ENCODE measurements around the gene CELSR1.

Gene CELSR1

DNA sequence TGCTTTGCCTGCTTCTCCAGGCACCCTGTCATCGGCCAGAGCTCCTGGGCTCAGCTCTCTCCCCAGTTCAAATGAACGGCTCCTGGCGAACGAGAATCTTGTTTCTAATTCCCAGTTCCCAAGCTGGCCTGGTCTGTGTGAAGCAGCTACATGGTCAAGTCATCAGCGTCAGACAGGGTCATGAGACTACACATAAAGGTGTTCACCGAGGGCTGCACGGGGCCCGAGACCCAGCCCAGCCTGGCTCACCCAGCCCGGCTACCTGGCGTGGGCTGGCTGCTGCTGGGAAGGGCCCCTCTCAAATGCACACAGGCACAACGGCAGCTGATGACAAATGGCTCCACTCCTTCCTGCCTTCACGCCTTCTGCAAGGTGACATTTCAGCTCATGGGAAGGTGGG is 14.6 kb upstream of the CELSR1 start:
- in situ Hi-C loops (cut with MboI; ENCODE audit: low pct_unique_long_range_greater_than_20kb, low sequenced_read_pairs, unreplicated experiment) = no loop called here
- DNase-seq (ENCODE audit: low spot score) = no peak
- TF ChIP-seq, protein P1, sequence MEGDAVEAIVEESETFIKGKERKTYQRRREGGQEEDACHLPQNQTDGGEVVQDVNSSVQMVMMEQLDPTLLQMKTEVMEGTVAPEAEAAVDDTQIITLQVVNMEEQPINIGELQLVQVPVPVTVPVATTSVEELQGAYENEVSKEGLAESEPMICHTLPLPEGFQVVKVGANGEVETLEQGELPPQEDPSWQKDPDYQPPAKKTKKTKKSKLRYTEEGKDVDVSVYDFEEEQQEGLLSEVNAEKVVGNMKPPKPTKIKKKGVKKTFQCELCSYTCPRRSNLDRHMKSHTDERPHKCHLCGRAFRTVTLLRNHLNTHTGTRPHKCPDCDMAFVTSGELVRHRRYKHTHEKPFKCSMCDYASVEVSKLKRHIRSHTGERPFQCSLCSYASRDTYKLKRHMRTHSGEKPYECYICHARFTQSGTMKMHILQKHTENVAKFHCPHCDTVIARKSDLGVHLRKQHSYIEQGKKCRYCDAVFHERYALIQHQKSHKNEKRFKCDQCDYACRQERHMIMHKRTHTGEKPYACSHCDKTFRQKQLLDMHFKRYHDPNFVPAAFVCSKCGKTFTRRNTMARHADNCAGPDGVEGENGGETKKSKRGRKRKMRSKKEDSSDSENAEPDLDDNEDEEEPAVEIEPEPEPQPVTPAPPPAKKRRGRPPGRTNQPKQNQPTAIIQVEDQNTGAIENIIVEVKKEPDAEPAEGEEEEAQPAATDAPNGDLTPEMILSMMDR (IDR thresholded peaks at IDR 0.05; ENCODE audit: extremely low read depth, insufficient read depth, missing control alignments) = no peak

DNA sequence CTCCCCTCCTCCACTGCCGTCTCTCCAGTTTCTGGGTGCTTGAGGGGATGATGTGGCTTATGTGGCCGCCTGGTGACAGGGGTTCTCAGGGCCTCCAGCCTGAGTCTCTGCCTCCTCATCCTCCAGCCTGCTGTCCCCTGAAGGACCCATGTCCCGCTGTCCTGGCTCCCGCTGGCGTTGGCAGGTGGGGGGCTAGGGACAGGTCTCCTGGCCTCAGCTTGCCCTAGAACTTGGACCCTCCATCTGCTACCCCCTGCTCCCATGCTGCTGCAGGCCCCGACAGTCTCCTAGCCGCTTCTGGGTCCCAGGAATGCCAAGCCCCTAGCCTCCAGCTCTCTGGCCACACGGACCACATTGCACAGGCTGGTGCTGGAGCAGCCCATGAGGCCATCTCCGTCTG is 13.9 kb upstream of the CELSR1 start:
- in situ Hi-C loops (cut with MboI; ENCODE audit: low pct_unique_long_range_greater_than_20kb, low sequenced_read_pairs, unreplicated experiment) = no loop called here
- TF ChIP-seq, protein P1 (IDR thresholded peaks at IDR 0.05; ENCODE audit: extremely low read depth, insufficient read depth, missing control alignments) = no peak
- no peak for DNase-seq (ENCODE audit: low spot score)

DNA sequence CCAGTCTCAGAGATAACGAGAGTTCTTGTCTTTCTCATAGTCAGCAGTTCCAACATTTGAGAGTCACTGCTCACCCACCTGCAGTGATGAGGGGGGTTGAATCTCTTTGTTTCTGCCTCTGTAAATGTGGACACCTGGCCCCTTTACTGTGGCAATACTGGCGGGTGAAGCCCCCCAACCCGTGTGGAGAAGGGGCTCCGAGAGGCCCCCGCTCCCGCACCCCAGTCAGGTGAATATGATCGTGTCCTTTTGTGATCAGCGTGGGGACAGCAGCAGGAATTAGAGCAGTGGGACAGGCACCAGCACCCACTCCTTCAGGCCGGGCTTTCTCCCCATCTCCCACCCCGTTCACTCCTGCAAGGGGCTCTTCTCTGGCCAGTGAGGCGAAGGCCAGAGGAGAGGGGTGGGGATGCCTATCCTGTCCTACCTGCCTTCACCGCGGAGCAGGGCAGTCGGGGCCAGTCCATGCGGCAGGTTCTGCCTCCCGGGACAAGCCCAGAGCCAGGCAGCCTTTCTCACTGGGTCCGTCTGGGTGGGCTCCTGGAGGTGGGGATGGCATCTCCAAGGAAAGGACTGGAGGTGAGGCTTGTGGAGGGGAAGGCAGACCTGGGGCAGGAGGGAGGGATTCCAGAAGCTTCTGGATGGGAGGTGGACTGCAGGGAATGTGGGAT is 12.7 kb upstream of the CELSR1 start:
- in situ Hi-C loops (cut with MboI; ENCODE audit: low pct_unique_long_range_greater_than_20kb, low sequenced_read_pairs, unreplicated experiment) = no loop called here

GRCh38 chr22:46549563-46549840 is 12.1 kb upstream of the CELSR1 start:
- TF ChIP-seq, protein P1 (IDR thresholded peaks at IDR 0.05; ENCODE audit: extremely low read depth, insufficient read depth, missing control alignments) = no peak
- in situ Hi-C loops (cut with MboI; ENCODE audit: low pct_unique_long_range_greater_than_20kb, low sequenced_read_pairs, unreplicated experiment) = no loop called here

More for the DNA sequence above, 12.7 kb upstream of the CELSR1 start:
- TF ChIP-seq, protein P1 (IDR thresholded peaks at IDR 0.05; ENCODE audit: extremely low read depth, insufficient read depth, missing control alignments) = no peak
- no peak for DNase-seq (ENCODE audit: low spot score)

DNA sequence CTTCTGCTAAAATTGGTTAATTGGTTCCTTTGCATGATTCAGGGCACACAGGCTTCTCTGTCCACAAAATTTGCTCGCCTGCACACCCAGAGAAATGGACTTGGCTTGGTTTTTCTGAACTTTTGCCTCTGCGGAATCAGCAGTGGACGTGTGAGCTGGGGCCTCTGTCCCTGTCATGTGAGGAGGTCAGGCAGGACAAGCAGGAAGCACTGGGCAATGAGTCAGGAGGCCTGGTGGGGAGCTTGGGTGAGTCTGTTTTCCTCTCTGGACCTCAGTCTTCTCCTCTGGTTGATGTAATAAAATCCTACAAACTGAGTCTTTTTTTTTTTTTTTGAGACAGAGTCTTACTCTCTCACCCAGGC is 10.4 kb upstream of the CELSR1 start:
- in situ Hi-C loops (cut with MboI; ENCODE audit: low pct_unique_long_range_greater_than_20kb, low sequenced_read_pairs, unreplicated experiment) = no loop called here
- TF ChIP-seq, protein P1 (IDR thresholded peaks at IDR 0.05; ENCODE audit: extremely low read depth, insufficient read depth, missing control alignments) = no peak
- no peak for DNase-seq (ENCODE audit: low spot score)

More at GRCh38 chr22:46549563-46549840, 12.1 kb upstream of the CELSR1 start:
- DNase-seq (ENCODE audit: low spot score) = no peak

DNA sequence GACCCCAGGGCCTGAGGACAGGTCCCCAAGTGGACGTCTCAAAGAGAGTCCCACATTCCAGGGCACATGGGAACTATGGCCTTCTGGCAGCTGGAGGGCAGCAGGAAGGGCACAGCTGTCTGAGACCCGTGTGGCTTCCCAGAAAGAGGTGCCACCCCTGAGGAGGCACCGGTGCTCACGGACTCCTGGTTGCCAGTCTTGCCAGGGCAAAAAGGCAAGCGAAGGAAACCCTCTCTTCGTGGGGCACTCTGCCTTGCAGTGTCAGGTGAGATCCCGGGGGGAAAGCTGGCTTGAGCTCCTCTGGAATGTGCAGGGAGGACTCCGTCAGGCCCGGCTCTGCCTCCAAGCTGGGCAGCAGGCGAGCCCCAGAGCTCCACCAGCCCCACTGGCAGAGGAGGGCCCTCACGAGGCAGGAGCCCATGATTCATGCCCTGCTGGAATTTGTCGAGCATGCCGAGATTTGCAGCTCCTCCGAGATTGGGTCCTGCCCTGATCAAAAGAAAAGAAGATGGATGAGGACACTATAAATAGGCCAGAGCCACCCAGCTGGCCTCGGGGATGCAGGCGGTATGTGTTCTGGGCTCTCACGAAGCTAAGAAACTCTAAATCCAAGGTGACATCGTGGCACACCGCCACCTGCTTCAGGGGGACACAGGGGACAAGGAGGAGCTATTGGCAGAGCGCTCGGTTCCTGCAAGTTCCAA is 9.9 kb upstream of the CELSR1 start:
- no peak for DNase-seq (ENCODE audit: low spot score)
- TF ChIP-seq, protein P1 (IDR thresholded peaks at IDR 0.05; ENCODE audit: extremely low read depth, insufficient read depth, missing control alignments) = no peak
- in situ Hi-C loops (cut with MboI; ENCODE audit: low pct_unique_long_range_greater_than_20kb, low sequenced_read_pairs, unreplicated experiment) = no loop called here

All from GM13977 (cell line).